NCI-H345 treated with DMSO at 0.1 percent for 48 hours (cell line): ENCODE measurements around the gene PPP4R3A.
"Not testable (repeated sequence)": the region's sequence is repeated elsewhere in the genome, so short reads cannot be mapped to it uniquely, and the experiment has no call there.

Experiments
- DNase-seq: peaks from one replicate; lab custom pipeline; 2025; ENCODE audit not compliant: unreplicated experiment; lab: John Stamatoyannopoulos, UW

PPP4R3A gene

GRCh38 chr14:91410771-91411536, 99.2 kb downstream of the PPP4R3A start:
- DNase-seq = no peak

GRCh38 chr14:91409928-91410718, 100.0 kb downstream of the PPP4R3A start:
- no peak for DNase-seq

GRCh38 chr14:91409240-91409639, 100.9 kb downstream of the PPP4R3A start:
- not testable (repeated sequence) for DNase-seq
